ENCODE measurements around the gene GALNT14. TPM values are rescaled to one million over a fixed set of nuclear protein-coding genes. Genes with fewer than 3 reads are reported as not detected.

Gene GALNT14
- total RNA-seq, 4 donors from 2014 or later = 0.15 to 0.62 (median 0.35) TPM; not detected in 1

DNA sequence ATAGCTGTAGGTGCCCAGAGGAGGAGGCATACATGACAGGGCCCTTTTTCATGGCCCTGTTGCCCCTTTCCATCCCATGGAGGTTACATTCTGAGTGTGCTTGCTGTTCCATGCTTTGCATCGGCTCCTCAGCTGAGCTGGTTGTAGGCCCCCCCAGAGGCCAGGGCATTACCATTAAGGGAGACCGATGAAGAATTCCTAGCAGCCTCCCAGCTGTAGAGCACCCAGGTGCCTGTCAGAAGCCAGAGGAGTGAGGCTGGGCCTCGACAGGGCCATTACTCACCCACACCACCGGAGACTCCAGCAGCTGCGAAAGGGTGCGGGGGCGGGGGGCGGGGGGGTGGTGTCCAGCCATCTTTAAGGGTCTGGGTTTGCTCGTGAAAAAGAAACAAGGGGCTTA is 72.2 kb downstream of the GALNT14 start:
- WGBS, 2 donors (ENCODE audit: low coverage in 1 of 2) = no CpG with 5 or more reads among the region's 9 CpGs
- H3K4me3 ChIP-seq = no peak overlapping the region
- peaks cover 17% of the 10 kb centered on the region for H3K27me3 ChIP-seq
- H3K36me3 ChIP-seq = no peaks in the 10 kb centered on the region
- ATAC-seq = no peak
- peaks cover 0 to 8% (median 0%) of the 10 kb centered on the region in 3 donors for H3K9me3 ChIP-seq
- TF ChIP-seq POLR2AphosphoS5 (IDR thresholded peaks at IDR 0.05) (no peak), EP300 (IDR thresholded peaks at IDR 0.05) (no peak), POLR2A (IDR thresholded peaks at IDR 0.05) (no peak)
- TF ChIP-seq, protein P1, sequence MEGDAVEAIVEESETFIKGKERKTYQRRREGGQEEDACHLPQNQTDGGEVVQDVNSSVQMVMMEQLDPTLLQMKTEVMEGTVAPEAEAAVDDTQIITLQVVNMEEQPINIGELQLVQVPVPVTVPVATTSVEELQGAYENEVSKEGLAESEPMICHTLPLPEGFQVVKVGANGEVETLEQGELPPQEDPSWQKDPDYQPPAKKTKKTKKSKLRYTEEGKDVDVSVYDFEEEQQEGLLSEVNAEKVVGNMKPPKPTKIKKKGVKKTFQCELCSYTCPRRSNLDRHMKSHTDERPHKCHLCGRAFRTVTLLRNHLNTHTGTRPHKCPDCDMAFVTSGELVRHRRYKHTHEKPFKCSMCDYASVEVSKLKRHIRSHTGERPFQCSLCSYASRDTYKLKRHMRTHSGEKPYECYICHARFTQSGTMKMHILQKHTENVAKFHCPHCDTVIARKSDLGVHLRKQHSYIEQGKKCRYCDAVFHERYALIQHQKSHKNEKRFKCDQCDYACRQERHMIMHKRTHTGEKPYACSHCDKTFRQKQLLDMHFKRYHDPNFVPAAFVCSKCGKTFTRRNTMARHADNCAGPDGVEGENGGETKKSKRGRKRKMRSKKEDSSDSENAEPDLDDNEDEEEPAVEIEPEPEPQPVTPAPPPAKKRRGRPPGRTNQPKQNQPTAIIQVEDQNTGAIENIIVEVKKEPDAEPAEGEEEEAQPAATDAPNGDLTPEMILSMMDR (IDR thresholded peaks at IDR 0.05) = no peak
- H3K4me1 ChIP-seq = no peaks in the 10 kb centered on the region
- no peak overlapping the region for H3K27ac ChIP-seq

DNA sequence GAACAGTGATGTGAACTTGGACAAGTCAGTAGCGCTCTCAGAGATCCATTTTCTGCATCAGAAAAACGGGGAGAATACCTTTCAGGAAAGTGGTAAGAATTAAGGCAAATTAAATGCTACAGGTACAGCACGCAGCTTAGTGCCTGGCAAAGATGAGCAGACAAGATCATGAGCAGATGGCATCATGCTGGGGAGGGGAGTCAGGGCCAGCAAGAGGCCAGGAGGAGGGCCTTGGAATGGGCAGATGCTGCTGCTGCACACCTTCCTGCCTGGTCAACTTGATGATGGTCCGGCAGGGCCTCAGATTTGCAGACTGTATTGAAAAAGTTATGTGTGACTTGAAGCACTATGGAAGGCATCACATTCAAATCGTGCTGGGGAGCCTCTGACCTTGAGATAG is 72.9 kb downstream of the GALNT14 start:
- no peak for ATAC-seq
- Histone ChIP-seq H3K36me3 (no peaks in the 10 kb centered on the region), H3K9me3 (peaks cover 0 to 8% (median 0%) of the 10 kb centered on the region in 3 donors), H3K4me3 (no peak overlapping the region), H3K27ac (no peak overlapping the region), H3K27me3 (peaks cover 17% of the 10 kb centered on the region), H3K4me1 (no peaks in the 10 kb centered on the region)
- 87 to 100% methylated on average over 2 to 3 of the region's 5 CpGs for WGBS, 2 donors (ENCODE audit: low coverage in 1 of 2)
- TF ChIP-seq POLR2AphosphoS5 (IDR thresholded peaks at IDR 0.05) = no peak
- TF ChIP-seq POLR2A (IDR thresholded peaks at IDR 0.05) = no peak
- no peak for TF ChIP-seq EP300 (IDR thresholded peaks at IDR 0.05)
- TF ChIP-seq, protein P1 (IDR thresholded peaks at IDR 0.05) = no peak

DNA sequence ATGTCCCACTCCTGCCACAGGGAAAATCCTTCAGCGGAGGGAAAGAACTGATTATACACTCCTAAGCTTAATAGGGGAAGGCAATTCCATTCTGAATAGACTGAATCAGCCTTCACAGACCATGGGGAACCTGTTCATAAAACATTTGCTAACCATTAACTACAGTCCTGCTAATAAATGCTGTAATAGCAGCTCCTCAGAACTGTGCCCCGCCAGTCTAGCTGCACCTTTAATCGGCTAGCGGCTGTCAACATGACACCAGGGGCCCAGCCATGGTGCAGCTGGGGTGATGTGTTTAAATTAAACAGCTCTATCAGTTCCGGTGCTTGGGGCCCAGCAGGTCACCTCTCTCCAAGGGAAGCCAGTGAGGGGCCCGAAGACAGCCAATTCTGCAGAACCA is 77.8 kb downstream of the GALNT14 start:
- no peak for TF ChIP-seq EP300 (IDR thresholded peaks at IDR 0.05)
- no peak for TF ChIP-seq POLR2A (IDR thresholded peaks at IDR 0.05)
- TF ChIP-seq, protein P1 (IDR thresholded peaks at IDR 0.05) = no peak
- TF ChIP-seq POLR2AphosphoS5 (IDR thresholded peaks at IDR 0.05) = no peak
- Histone ChIP-seq H3K4me3 (no peak overlapping the region), H3K9me3 (peaks cover 0 to 8% (median 0%) of the 10 kb centered on the region in 3 donors), H3K4me1 (no peaks in the 10 kb centered on the region), H3K27ac (no peak overlapping the region), H3K27me3 (no peaks in the 10 kb centered on the region), H3K36me3 (no peaks in the 10 kb centered on the region)
- WGBS, 2 donors (ENCODE audit: low coverage in 1 of 2) = 60 to 75% methylated on average over 1 of the region's 6 CpGs
- no peak for ATAC-seq

DNA sequence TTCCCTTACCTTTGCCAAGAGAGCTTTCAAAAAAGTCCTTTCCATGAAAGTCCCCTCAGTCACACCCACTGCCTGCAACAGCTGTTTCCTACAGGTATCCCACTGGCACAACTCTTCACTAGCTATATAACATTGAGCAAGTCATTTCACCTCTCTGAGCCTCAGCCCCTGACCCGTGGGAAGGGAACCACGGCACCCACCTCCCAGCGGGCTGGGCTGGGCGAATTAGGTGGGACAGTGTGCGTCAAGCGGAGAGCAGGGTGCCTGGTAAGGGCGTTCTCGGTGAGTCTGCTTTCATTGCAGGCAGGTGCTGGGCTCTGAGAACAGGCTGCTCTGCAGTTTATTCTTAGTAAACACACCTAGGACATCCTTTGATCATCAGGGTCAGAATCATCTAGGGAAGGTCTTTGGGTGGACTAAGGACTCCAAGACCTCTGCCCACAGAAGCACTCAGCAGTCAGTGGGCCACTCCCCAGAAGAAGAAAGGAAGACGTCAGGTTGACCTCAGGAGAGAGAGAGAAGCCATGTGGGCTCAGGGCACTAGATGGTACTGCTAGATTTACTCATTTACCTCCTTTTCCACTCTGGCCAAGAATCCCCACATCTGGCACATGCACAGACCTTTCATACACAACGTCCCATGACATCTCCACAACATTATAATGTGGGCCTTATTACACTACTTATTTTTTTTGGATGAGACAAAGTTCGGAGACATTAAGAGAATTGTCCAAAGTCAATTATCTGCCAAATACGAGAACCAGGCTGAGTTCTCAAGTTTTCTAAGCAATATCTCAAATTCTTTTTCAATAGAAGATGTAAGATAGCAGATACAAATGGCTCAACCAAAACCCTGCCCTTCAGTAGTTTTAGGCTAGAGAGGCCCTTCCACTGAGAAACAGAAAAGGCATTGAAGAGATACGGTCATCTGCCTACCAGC is 79.9 kb downstream of the GALNT14 start:
- no peak for ATAC-seq
- Histone ChIP-seq H3K4me1 (no peaks in the 10 kb centered on the region), H3K27ac (no peak overlapping the region), H3K27me3 (no peaks in the 10 kb centered on the region), H3K4me3 (no peak overlapping the region), H3K36me3 (no peaks in the 10 kb centered on the region), H3K9me3 (peaks cover 0 to 8% (median 0%) of the 10 kb centered on the region in 3 donors)
- TF ChIP-seq, protein P1 (IDR thresholded peaks at IDR 0.05) = no peak
- TF ChIP-seq POLR2AphosphoS5 (IDR thresholded peaks at IDR 0.05) (no peak), POLR2A (IDR thresholded peaks at IDR 0.05) (no peak), EP300 (IDR thresholded peaks at IDR 0.05) (no peak)
- WGBS, 2 donors (ENCODE audit: low coverage in 1 of 2) = 60 to 67% methylated on average over 7 to 12 of the region's 13 CpGs

DNA sequence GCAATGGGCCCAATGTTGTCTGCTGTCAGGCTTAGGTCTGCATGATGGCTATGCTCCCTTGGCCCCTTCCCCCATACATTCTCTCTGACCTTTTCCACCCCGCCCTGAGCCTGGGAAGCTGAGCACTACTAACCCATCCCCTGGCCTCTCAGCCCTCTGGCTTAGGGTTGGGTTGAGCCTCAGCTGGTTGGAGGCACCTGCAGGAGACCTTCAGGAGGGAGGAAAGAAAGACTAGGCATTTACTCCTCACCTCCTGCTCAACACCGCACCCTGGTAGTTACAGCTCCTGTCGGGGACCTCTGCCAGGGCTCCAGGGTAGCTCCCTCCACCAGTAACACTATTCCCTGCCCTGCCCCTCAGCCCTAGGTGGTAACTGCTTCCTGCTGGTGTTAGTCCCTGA is 80.5 kb downstream of the GALNT14 start:
- WGBS, 2 donors (ENCODE audit: low coverage in 1 of 2) = 71 to 94% methylated on average over 2 of the region's 3 CpGs
- no peaks in the 10 kb centered on the region for H3K36me3 ChIP-seq

More for the DNA sequence above, 80.5 kb downstream of the GALNT14 start:
- Histone ChIP-seq H3K9me3 (peaks cover 0 to 7% (median 0%) of the 10 kb centered on the region in 3 donors), H3K27me3 (no peaks in the 10 kb centered on the region), H3K4me1 (no peaks in the 10 kb centered on the region), H3K27ac (no peak overlapping the region), H3K4me3 (no peak overlapping the region)
- TF ChIP-seq EP300 (IDR thresholded peaks at IDR 0.05) (no peak), POLR2AphosphoS5 (IDR thresholded peaks at IDR 0.05) (no peak), POLR2A (IDR thresholded peaks at IDR 0.05) (no peak)
- TF ChIP-seq, protein P1 (IDR thresholded peaks at IDR 0.05) = no peak
- ATAC-seq = no peak

Measured in gastroesophageal sphincter (tissue), 4 donors.